Activated gamma-delta T cell (primary cell): Measurements from ENCODE around the gene TFEB.

ENCODE experiments used
- DNase-seq: peaks from one replicate; lab custom pipeline; 2025; lab: John Stamatoyannopoulos, UW

The TFEB gene

DNA sequence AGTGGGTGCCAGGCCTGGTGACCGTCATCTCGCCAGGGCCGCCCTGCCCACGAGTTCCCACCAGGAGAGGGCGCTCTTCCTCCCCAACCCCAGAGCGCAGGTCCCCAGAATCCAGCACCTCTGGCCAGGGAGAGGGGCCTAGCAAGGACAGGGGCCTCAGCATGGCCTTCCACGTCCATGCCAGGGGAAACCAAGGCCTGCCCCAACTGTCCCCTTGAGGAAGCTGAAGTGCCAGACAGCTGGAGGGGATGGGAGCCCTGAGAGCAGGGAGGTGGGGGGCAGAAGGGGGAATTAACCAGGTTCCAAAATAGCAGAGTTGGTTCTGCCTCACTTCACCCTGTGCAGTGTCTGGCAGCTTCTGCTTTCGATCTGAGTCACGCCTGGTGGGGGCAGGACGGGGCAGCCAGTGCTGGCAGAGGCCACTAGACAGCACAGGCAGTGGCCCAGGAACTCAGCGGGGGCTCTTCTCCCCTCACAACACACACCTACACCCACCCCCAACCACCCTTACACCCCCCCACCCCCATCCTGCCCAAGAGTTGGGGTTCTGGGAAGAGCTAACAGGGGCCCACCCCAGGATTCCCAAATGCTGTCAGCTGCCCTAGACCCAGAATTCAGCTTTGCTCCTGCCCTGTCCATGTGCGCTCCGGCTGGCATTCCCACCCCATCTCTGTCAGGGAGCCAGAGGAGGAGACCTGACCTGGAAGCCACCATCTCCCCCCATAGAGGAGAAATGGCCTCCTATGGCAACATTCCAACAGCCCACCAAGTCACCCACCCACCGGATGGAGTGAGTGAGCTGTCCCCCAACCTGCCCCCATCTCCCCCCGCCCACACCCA lies 29.2 kb downstream of the TFEB start:
- no peak for DNase-seq

GRCh38 chr6:41705311-41705995 lies 30.0 kb downstream of the TFEB start:
- DNase-seq = no peak

DNA sequence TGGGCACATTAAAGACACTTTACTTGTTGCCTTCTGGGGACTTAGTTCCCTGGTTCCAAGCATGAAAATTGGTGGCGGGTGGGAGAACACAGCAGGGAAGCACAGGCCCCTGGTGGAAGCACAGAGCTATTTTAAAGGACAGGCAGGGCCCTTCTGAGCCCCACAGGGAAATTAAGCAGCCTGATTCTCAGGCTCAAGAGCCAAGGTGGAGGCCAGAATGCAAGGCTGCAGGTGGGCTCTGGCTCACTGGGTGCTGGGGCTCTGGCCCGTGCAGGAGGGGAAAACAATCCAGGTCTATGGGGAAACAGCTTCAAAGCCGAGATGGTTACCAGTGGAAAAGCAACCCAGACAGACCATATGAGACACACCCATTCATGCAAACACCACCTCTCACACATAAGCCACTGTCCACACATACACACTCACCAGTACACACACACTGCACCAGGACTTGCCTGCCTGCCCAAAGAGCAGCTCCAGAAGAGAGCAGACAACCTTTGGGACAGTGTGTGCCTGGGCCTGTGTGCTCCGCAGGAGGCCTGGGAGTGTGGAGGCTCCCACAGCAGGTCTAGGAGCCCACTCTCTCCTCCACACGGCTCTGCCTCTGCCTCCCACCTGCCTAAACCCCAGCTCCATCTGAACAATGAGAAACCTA lies 30.6 kb downstream of the TFEB start:
- no peak for DNase-seq

DNA sequence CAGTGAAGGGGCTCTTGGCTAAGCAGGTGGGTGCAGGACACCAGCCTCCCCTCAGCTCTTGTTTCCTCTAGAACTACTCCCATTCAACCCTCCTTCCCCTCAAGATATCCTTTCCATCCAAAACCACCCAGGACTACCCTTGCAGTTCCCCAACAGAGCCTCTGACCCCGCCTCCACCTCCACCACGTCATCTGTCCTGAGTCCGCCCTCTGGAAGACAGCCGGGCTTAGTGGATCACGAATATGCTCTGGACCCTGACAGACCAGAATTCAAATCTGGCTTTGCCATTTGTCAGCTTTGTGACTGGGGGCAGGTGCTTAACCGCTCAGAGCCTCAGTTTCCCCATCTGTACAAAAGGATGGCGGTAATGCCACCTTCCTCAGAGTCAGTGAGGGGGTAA lies 31.4 kb downstream of the TFEB start:
- DNase-seq = no peak

GRCh38 chr6:41702771-41703494 lies 32.5 kb downstream of the TFEB start:
- no peak for DNase-seq

DNA sequence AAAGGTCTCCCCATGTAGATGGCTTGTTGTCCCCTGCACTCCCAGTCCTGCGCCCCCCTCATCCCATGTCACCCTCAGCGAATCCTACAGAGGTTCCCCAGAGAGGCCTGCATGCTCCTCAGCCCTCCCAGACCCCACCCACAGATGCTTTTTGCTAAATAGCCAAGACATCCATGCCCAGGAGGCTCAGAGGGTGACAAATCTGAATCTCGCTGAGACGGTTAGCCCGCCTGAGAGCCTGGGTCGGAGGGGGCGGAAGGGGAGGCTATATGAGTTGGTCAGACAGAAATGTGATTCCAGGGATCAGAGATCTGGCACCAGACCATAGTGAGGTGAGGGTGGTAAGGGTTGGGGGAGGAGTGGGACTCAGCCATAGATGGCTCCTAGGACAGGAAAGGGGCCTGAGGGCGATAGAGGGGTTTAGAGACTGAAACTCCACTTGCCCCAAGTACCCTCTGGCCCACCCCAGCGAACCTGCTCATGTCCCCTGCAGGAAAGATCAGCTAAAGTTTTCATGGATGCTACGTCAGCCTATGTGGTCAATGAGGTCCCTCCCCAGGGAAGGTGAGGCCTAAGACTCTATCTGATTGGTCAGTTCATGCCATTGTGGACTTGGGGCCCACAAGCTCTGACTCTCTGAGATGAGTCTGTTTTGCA lies 33.2 kb downstream of the TFEB start:
- DNase-seq = no peak

GRCh38 chr6:41700463-41701347 lies 34.7 kb downstream of the TFEB start:
- no peak for DNase-seq

DNA sequence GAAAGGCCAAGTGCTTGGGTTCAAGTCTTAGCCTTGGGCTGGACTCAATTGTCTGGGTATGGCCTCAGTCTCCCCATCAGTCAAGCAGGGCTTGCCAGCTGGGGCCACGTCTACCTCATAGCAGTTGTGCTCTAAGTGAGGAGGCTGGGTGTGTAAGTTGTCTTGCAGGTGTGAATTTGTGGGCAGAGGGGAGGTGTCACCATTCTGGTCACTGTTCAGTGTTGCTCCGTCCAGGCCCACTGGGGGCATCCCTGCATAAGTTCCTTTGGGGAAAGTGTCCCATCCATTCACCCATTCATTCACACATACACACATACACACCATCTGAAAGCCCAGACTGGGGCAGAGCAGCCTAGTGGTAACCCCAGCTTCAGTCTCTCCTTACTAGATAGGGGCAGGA lies 36.3 kb downstream of the TFEB start:
- DNase-seq = no peak

DNA sequence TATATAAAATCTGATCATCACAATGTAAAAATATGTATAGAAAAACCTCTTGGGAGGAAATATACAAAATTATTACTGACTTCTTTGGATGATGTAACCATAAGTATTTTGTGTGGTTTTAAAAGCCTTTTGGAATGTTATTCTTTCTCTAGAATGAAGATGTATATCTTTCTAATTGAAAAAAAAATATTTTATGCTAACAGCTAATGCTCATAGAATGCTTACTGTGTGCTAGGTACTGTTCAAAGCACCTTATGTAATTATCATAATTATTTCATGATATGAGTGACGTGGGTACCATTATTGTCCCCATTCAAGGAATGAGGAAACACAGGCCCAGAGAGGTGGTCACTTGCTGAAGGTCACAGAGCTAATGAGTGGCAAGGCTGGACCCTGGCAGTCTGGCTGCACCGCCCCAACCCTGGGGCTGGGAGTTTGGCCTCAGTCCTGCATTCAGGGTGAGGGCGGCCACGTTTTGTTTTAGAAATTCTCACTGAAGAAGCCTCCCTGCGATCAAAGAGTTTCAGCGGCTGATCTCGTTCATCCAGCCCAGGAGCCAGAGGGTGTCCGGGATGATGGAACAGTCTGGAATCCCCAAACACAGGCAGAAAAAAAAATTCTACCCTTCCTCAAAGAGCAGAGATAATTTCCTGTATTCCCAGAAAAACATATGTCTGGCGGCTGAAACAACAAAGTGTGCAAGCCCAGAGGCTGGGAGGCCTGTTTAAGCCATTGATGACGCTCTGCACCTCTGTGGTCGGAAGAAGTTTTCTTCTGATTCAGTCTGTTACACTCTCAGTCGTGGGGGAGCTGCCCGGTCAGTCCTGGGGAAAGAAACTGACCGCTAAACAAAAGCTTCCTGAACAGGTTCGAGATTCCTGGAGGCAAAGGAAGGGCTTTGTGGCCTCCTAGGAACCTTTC lies 37.3 kb downstream of the TFEB start:
- no peak for DNase-seq

DNA sequence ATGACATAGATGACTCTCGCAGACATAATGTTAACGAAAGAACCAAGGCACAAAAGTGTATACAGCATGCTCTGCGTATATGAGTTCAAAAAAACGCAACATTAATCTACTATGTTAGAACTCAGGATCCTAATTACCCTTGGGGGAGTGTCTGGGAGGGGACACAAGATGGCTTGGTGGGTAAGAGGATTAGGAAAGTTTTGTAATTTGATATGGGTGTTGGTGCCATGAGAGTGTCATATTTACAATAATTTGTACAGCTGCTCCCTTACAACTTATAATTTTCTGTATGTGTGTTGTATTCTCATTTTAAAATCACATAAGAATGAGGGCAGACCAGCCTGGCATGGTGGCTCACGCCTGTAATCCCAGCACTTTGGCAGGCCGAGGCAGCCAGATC lies 38.6 kb downstream of the TFEB start:
- no peak for DNase-seq

- DNase-seq = no peak
Measured at GRCh38 chr6:41695825-41696224, 39.6 kb downstream of the TFEB start.

DNA sequence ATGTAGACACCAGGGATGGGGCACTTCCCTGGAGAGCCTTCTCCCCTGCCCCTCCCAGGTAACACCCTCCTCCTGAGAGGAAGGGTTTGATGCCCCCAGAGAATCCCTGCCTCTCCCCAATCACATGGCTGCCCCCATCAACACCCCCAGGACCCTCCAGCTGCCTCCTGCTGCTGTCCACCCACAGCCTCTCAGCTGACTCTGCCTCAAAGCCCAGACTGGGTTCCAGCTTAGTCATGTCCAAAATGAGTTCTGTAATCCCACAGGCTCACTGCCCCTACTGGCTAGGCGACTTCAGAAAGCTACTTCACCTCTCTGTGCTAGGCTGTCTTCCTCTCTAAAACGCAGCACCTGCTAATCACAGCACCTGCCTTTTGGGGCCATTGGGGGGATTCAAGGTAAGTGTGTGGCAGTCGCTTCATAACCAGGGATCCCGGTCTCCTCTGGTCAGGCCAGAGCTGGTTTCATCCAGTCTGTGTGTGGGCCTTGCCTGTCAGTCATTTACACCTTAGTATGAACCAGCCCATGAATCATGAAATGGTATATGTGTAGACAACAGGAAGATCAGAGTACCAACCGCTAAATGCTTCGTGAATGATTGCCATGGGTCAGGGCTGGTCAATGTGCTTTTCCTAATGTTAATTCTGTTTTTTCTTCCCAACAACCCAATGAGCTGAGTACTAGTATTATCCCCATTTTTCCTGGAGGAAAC lies 40.4 kb downstream of the TFEB start:
- DNase-seq = no peak

GRCh38 chr6:41693281-41694240 lies 41.8 kb downstream of the TFEB start:
- no peak for DNase-seq

GRCh38 chr6:41692730-41693129 lies 42.7 kb downstream of the TFEB start:
- DNase-seq = no peak

- no peak for DNase-seq
Measured at GRCh38 chr6:41692080-41692675, 43.2 kb downstream of the TFEB start.

- DNase-seq = no peak
Measured at GRCh38 chr6:41691426-41692079, 43.9 kb downstream of the TFEB start.
